Mesendoderm (in vitro differentiated cells): ENCODE results near the gene GSG1. TPM values are rescaled to one million over a fixed set of nuclear protein-coding genes. Genes with fewer than 3 reads are reported as not detected.
A peak's percentile ranks its signal among the peaks of the same experiment; 100 is the strongest.

ENCODE experiments used
- DNase-seq: peaks from one replicate; pipeline ENCODE4 v3.0.0; 2013
- H2AK5ac ChIP-seq: 2 replicates; pipeline ENCODE4 v1.6.1; 2013; ENCODE audit warnings: low read length, inconsistent platforms
- H2BK120ac ChIP-seq: 2 replicates; pipeline ENCODE4 v1.6.1; 2013; ENCODE audit warnings: low read depth, mild to moderate bottlenecking, low read length, moderate library complexity, mixed read lengths
- H2BK15ac ChIP-seq: replicated peaks from 2 replicates; pipeline ENCODE4 v1.6.1; 2013; ENCODE audit warnings: low read depth, mild to moderate bottlenecking, moderate library complexity
- H2BK5ac ChIP-seq: 2 replicates; pipeline ENCODE4 v1.6.1; 2013; ENCODE audit warnings: low read length, inconsistent platforms
- H3K18ac ChIP-seq: 2 replicates; pipeline ENCODE4 v1.6.1; 2013; ENCODE audit warnings: mild to moderate bottlenecking, low read length, mixed read lengths
- H3K23ac ChIP-seq: one replicate; pipeline ENCODE4 v1.6.1; 2013; ENCODE audit warnings: low read length
- H3K27ac ChIP-seq: 2 replicates; pipeline ENCODE4 v1.5.1; 2013; ENCODE audit warnings: low read depth, mild to moderate bottlenecking, inconsistent platforms, low read length, moderate library complexity
- H3K27me3 ChIP-seq: 2 replicates; pipeline ENCODE4 v1.6.1; 2013; ENCODE audit warnings: low read length, control low read depth, mild to moderate bottlenecking, inconsistent platforms; ENCODE audit not compliant: insufficient read depth, poor library complexity
- H3K36me3 ChIP-seq: 2 replicates; pipeline ENCODE4 v1.6.1; 2013; ENCODE audit warnings: low read length, inconsistent platforms; ENCODE audit not compliant: control insufficient read depth, insufficient read depth
- H3K4ac ChIP-seq: one replicate; pipeline ENCODE4 v1.6.1; 2013; ENCODE audit warnings: low read depth, mild to moderate bottlenecking, low read length, moderate library complexity
- H3K4me1 ChIP-seq: 2 replicates; pipeline ENCODE4 v1.6.1; 2013; ENCODE audit warnings: low read depth, low read length, inconsistent platforms; ENCODE audit not compliant: control insufficient read depth
- H3K4me2 ChIP-seq: 2 replicates; pipeline ENCODE4 v1.6.1; 2013; ENCODE audit warnings: low read length
- H3K4me3 ChIP-seq: 2 replicates; pipeline ENCODE4 v1.5.1; 2013; ENCODE audit warnings: mild to moderate bottlenecking, low read length
- H3K56ac ChIP-seq: one replicate; pipeline ENCODE4 v1.6.1; 2013; ENCODE audit warnings: low read length
- H3K79me1 ChIP-seq: 2 replicates; pipeline ENCODE4 v1.6.1; 2013; ENCODE audit warnings: low read length, inconsistent platforms
- H3K79me2 ChIP-seq: 2 replicates; pipeline ENCODE4 v1.6.1; 2013; ENCODE audit warnings: mild to moderate bottlenecking, low read length; ENCODE audit not compliant: control insufficient read depth, insufficient read depth
- H3K9ac ChIP-seq: 2 replicates; pipeline ENCODE4 v1.6.1; 2013; ENCODE audit warnings: low read length, inconsistent platforms
- H4K5ac ChIP-seq: one replicate; pipeline ENCODE4 v1.6.1; 2013; ENCODE audit warnings: low read length
- H4K8ac ChIP-seq: one replicate; pipeline ENCODE4 v1.6.1; 2013; ENCODE audit warnings: low read depth, mild to moderate bottlenecking, control low read depth, low read length, moderate library complexity
- WGBS: extraction: QIAGEN DNeasy Blood & Tissue Kit; methylation state at CpG from one replicate; pipeline ENCODE4 v1.1.7; 2013; ENCODE audit warnings: low lambda C conversion rate, missing lambda C conversion rate; ENCODE audit not compliant: insufficient coverage; ENCODE audit errors: extremely low coverage; 5-methylcytosine and 5-hydroxymethylcytosine counted together
- polyA plus RNA-seq, 2 experiments: library from polyadenylated mRNA; stranded (reverse); fragments of 200-250 nt; gene quantifications; one replicate each; pipeline ENCODE4 v1.2.3, GENCODE V29; 2013

GSG1 gene
- 0.55 TPM for polyA plus RNA-seq (2013, experiment 1 of 2)
- 0.49 TPM for polyA plus RNA-seq (2013, experiment 2 of 2)

DNA sequence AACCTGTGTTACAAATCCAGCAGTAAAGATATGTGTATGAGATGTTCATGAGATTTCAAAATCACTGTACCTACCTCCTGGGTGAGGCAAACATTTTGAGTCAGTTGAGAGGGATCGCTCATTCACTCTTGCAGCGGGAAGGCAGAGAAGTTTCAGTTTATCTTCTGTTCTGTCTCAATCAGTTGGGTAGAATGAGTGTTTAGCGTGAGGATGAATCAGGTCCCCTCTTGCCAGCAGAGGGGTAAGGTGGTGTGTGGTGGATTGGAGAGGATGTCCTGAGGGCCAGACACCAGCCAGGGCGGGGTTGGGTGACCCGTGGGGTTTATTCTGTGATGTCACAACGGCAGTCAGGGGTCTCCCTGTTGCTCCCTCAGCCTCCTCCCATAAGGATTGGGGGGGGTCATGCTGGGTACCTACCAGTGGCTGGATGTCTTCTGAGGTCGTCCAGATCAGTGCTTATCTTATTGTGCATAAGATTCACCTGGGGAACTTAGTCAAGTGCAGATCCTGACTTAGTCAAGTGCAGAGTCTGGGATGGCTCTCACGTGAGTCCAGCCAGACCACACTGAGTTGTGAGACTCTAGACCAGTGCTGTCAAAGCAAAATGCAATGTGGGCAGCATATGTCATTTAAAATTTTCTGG, at the start of gene GSG1:
TSS of gene GSG1 (minus strand) at position 277 of the 643 bp plus-strand sequence. CDS start at position 122, 155 bp downstream.
- no peak within 1 kb of the TSS for H3K23ac ChIP-seq
- H3K56ac ChIP-seq: peak within 1 kb of the TSS; percentile 1
- WGBS: no CpG with 5 or more reads among the region's 8 CpGs
- DNase-seq: no peak
- no peak within 1 kb of the TSS for H2BK120ac ChIP-seq
- no peaks in the 10 kb centered on the region for H3K36me3 ChIP-seq
- no peak within 1 kb of the TSS for H3K27ac ChIP-seq
- H3K4me2 ChIP-seq: no peak within 1 kb of the TSS
- no peak within 1 kb of the TSS for H3K18ac ChIP-seq
- H3K4me3 ChIP-seq: no peak within 1 kb of the TSS
- no peak within 1 kb of the TSS for H2BK5ac ChIP-seq
- no peak within 1 kb of the TSS for H2BK15ac ChIP-seq
- peaks cover 7% of the 10 kb centered on the region for H3K4me1 ChIP-seq
- H3K9ac ChIP-seq: no peak within 1 kb of the TSS
- H3K79me2 ChIP-seq: no peaks in the 10 kb centered on the region
- no peaks in the 10 kb centered on the region for H3K27me3 ChIP-seq
- no peaks in the 10 kb centered on the region for H3K79me1 ChIP-seq
- H2AK5ac ChIP-seq: no peak within 1 kb of the TSS
- H3K4ac ChIP-seq: no peak within 1 kb of the TSS
- no peak within 1 kb of the TSS for H4K8ac ChIP-seq
- H4K5ac ChIP-seq: no peak within 1 kb of the TSS

DNA sequence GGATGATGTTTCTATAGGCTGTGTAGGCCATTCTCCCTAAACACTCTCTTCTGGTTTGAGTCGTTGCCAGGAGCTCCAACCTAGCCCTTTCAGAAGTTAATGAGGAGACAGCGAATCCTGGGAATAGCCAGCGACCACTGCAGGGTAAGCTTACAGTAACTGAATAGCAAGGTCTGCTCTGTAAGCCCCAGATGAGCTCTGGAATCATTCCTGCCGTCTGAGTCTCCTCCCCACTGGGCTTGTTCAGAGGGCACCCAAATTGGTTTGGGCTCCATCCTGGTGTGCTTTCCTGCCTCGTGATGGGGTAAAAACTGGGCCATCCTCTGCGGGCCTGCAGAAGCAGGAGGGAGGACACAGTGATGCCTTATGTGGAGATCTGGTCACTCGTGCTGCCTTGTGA, 49.7 kb upstream of the GSG1 start:
- Histone ChIP-seq H4K5ac (no peak overlapping the region), H3K4me3 (no peak overlapping the region), H4K8ac (no peak overlapping the region), H3K9ac (no peak overlapping the region), H3K4ac (no peak overlapping the region), H3K79me2 (no peaks in the 10 kb centered on the region), H3K27ac (no peak overlapping the region), H2BK120ac (no peak overlapping the region), H3K4me2 (no peak overlapping the region), H2BK15ac (no peak overlapping the region), H3K18ac (no peak overlapping the region), H3K79me1 (no peaks in the 10 kb centered on the region), H3K36me3 (no peaks in the 10 kb centered on the region), H2BK5ac (no peak overlapping the region), H3K56ac (no peak overlapping the region), H3K4me1 (no peaks in the 10 kb centered on the region), H3K23ac (no peak overlapping the region), H3K27me3 (no peaks in the 10 kb centered on the region), H2AK5ac (no peak overlapping the region)
- no peak for DNase-seq
- WGBS: no CpG with 5 or more reads among the region's 7 CpGs

DNA sequence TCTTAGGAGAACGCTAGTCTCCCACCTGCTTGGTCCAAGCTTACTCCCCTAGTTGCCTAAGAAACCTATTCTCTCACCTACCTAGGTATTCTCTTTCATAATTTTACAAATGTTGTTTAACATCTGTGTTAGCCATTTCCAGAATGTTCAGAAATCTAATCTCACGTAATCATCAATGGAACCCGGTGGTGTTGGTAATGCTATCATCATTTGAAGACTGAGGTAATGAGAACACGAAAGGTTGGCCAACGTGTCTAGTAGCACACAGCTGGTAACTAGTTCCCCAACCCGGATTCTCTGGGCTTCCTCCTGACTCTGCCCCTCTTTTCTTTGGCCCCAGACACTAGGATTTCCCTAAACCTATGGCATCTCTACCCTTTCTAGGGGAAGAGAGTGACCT, 49.3 kb upstream of the GSG1 start:
- Histone ChIP-seq H3K27me3 (no peaks in the 10 kb centered on the region), H3K27ac (no peak overlapping the region), H4K8ac (no peak overlapping the region), H3K4me3 (no peak overlapping the region), H2BK15ac (no peak overlapping the region), H3K4me2 (no peak overlapping the region), H3K36me3 (no peaks in the 10 kb centered on the region), H3K4me1 (no peaks in the 10 kb centered on the region), H2AK5ac (no peak overlapping the region), H2BK5ac (no peak overlapping the region), H4K5ac (no peak overlapping the region), H3K18ac (no peak overlapping the region), H3K79me2 (no peaks in the 10 kb centered on the region), H3K23ac (no peak overlapping the region), H3K9ac (no peak overlapping the region), H3K4ac (no peak overlapping the region), H2BK120ac (no peak overlapping the region), H3K56ac (no peak overlapping the region), H3K79me1 (no peaks in the 10 kb centered on the region)
- no peak for DNase-seq
- no CpG with 5 or more reads among the region's 6 CpGs for WGBS

DNA sequence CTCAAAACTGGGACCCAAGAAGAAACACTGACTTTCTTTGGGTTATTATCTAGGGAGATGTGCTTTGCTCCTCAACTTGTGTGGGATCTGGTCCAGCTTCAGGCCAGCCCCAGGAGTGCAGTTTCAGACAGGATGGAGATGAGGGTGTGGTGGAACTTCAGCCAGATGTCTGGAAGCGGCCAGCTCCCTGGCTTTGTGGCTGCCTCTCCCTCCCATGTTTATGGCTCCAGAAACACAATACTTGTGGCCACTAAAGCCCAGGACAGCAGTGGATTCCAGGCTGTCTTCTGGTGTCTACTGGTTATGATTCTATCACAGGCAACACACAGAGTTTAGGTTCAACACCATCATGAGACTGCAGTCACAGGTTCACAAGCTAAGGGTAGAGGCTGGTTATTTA, 48.8 kb upstream of the GSG1 start:
- H3K4me1 ChIP-seq: no peaks in the 10 kb centered on the region
- WGBS: no CpG with 5 or more reads among the region's 1 CpG
- H3K4ac ChIP-seq: no peak overlapping the region

DNA sequence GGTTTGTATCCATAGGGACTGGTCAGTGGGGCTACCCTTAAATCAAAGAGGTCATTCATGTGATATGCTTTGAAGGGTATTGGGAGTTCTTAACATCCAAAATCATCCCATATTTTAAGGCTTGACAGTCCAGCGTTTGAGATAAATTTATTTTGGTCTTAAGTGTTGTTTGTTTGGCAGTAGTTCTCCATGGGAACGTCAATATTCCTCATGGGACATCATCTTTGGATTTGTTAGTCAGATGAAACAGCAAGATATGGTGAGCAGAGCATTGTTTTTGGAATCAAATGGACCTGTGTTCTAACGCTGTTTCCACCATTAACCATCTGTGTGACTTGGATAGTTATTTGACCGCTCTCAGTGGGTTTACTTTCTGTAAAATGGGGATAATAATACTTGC, 45.9 kb upstream of the GSG1 start:
- Histone ChIP-seq H3K79me2 (no peaks in the 10 kb centered on the region), H3K36me3 (no peaks in the 10 kb centered on the region), H3K4me2 (no peak overlapping the region), H3K4me3 (no peak overlapping the region), H3K4me1 (no peaks in the 10 kb centered on the region), H3K23ac (no peak overlapping the region), H4K8ac (no peak overlapping the region), H2BK15ac (no peak overlapping the region), H2BK120ac (no peak overlapping the region), H3K56ac (no peak overlapping the region), H3K9ac (no peak overlapping the region), H2AK5ac (no peak overlapping the region), H3K27ac (no peak overlapping the region), H3K18ac (no peak overlapping the region), H3K79me1 (no peaks in the 10 kb centered on the region), H4K5ac (no peak overlapping the region), H2BK5ac (no peak overlapping the region), H3K27me3 (no peaks in the 10 kb centered on the region), H3K4ac (no peak overlapping the region)
- DNase-seq: no peak
- WGBS: no CpG with 5 or more reads among the region's 4 CpGs

More for the DNA sequence above, 48.8 kb upstream of the GSG1 start:
- Histone ChIP-seq H3K79me1 (no peaks in the 10 kb centered on the region), H3K79me2 (no peaks in the 10 kb centered on the region), H3K23ac (no peak overlapping the region), H3K4me2 (no peak overlapping the region), H3K18ac (no peak overlapping the region), H3K36me3 (no peaks in the 10 kb centered on the region), H2BK5ac (no peak overlapping the region), H2BK120ac (no peak overlapping the region), H4K5ac (no peak overlapping the region), H3K27me3 (no peaks in the 10 kb centered on the region), H3K27ac (no peak overlapping the region), H3K56ac (no peak overlapping the region), H2BK15ac (no peak overlapping the region), H3K9ac (no peak overlapping the region), H2AK5ac (no peak overlapping the region), H4K8ac (no peak overlapping the region), H3K4me3 (no peak overlapping the region)
- DNase-seq: no peak

DNA sequence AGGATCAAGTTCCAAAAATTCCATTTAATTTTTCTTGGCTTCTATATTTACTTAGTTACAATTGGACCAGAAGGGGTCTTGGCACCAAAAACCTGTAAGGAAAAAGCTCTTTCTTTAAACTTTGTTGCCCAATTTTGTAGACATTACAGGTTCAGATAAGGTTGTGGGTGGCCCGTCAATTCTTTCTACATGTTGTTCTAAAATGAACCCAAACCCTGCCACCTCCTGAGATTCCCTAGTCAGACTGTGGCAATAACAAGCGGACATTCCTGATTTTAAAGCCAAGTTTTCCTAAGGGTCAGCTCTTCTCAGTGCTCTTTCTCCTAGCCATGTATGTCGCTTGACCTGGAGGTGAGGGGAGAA, 45.0 kb upstream of the GSG1 start:
- no peak overlapping the region for H2BK120ac ChIP-seq

More for the DNA sequence above, 45.0 kb upstream of the GSG1 start:
- H3K4ac ChIP-seq: no peak overlapping the region
- no CpG with 5 or more reads among the region's 3 CpGs for WGBS
- H3K79me1 ChIP-seq: no peaks in the 10 kb centered on the region
- no peak overlapping the region for H2BK5ac ChIP-seq
- H3K18ac ChIP-seq: no peak overlapping the region
- no peak overlapping the region for H3K23ac ChIP-seq
- no peak overlapping the region for H3K4me3 ChIP-seq
- no peak for DNase-seq
- no peak overlapping the region for H2AK5ac ChIP-seq
- no peaks in the 10 kb centered on the region for H3K27me3 ChIP-seq
- H2BK15ac ChIP-seq: no peak overlapping the region
- no peak overlapping the region for H3K56ac ChIP-seq
- H4K8ac ChIP-seq: no peak overlapping the region
- H3K79me2 ChIP-seq: no peaks in the 10 kb centered on the region
- no peaks in the 10 kb centered on the region for H3K36me3 ChIP-seq
- no peak overlapping the region for H3K27ac ChIP-seq
- H3K9ac ChIP-seq: no peak overlapping the region
- no peak overlapping the region for H4K5ac ChIP-seq
- H3K4me1 ChIP-seq: no peaks in the 10 kb centered on the region
- H3K4me2 ChIP-seq: no peak overlapping the region
